Keratinocyte (primary cell): ENCODE results near the gene SLC7A14. TPM values are rescaled to one million over a fixed set of nuclear protein-coding genes. Genes with fewer than 3 reads are reported as not detected.

ENCODE experiments used
- DNase-seq: peaks from one replicate; pipeline ENCODE4 v3.0.0-alpha.2; 2011; ENCODE audit warnings: low read depth, missing footprints, low spot score
- FAIRE-seq: peaks from 2 replicates; lab custom pipeline; 2011; peaks lifted over from hg19 to GRCh38; lab: Jason Lieb, UNC
- H2AFZ ChIP-seq: 2 replicates; pipeline ENCODE4 v1.6.0; 2012; ENCODE audit warnings: low read length, control low read depth, inconsistent platforms; ENCODE audit not compliant: control insufficient read depth
- H3K27ac ChIP-seq: 2 replicates; pipeline ENCODE4 v1.5.1; 2011; ENCODE audit warnings: low read length; ENCODE audit not compliant: control insufficient read depth, insufficient read depth
- H3K27me3 ChIP-seq: 3 replicates; pipeline ENCODE4 v1.6.0; 2011; ENCODE audit warnings: low read length; ENCODE audit not compliant: control insufficient read depth, insufficient read depth; ENCODE audit errors: extremely low read depth
- H3K36me3 ChIP-seq, 2 experiments: 2 replicates in 1 of 2; 3 replicates in 1 of 2; pipeline ENCODE4 v1.5.1; 2011; ENCODE audit warnings: low read length in 2 of 2, mild to moderate bottlenecking in 1 of 2; ENCODE audit not compliant: control insufficient read depth in 2 of 2, insufficient read depth in 2 of 2; ENCODE audit errors: extremely low read depth in 1 of 2
- H3K4me1 ChIP-seq: 3 replicates; pipeline ENCODE4 v1.5.1; 2011; ENCODE audit warnings: low read length; ENCODE audit not compliant: control insufficient read depth, insufficient read depth; ENCODE audit errors: extremely low read depth
- H3K4me2 ChIP-seq: 3 replicates; pipeline ENCODE4 v1.6.0; 2011; ENCODE audit warnings: low read depth, low read length; ENCODE audit not compliant: control insufficient read depth, insufficient read depth; ENCODE audit errors: extremely low read depth
- H3K4me3 ChIP-seq, 3 experiments: fragments of 200-600 bp in 1 of 3; sonication (generic) in 1 of 3; 2 replicates in 2 of 3; 3 replicates in 1 of 3; pipeline ENCODE4 v1.5.1; 2011 to 2016; ENCODE audit warnings: low read length in 3 of 3, mild to moderate bottlenecking in 3 of 3, control low read depth in 2 of 3, inconsistent platforms in 1 of 3, low read depth in 1 of 3, mixed read lengths in 1 of 3, mixed run types in 1 of 3, moderate library complexity in 1 of 3; ENCODE audit not compliant: control insufficient read depth in 2 of 3, insufficient read depth in 2 of 3; ENCODE audit errors: extremely low read depth in 1 of 3
- H3K79me2 ChIP-seq: 2 replicates; pipeline ENCODE4 v1.6.0; 2012; ENCODE audit warnings: low read length; ENCODE audit not compliant: control insufficient read depth, insufficient read depth
- H3K9ac ChIP-seq: 3 replicates; pipeline ENCODE4 v1.6.0; 2011; ENCODE audit warnings: low read length; ENCODE audit not compliant: control insufficient read depth, insufficient read depth; ENCODE audit errors: extremely low read depth
- H3K9me1 ChIP-seq: 3 replicates; pipeline ENCODE4 v1.6.0; 2011; ENCODE audit warnings: low read length; ENCODE audit not compliant: control insufficient read depth, insufficient read depth; ENCODE audit errors: extremely low read depth
- H3K9me3 ChIP-seq: 2 replicates; pipeline ENCODE4 v1.5.1; 2012; ENCODE audit warnings: low read depth, low read length; ENCODE audit not compliant: control insufficient read depth
- H4K20me1 ChIP-seq: 3 replicates; pipeline ENCODE4 v1.6.0; 2011; ENCODE audit warnings: low read length; ENCODE audit not compliant: control insufficient read depth, insufficient read depth; ENCODE audit errors: extremely low read depth
- EZH2 ChIP-seq: IDR thresholded peaks from one replicate; pipeline ENCODE4 v1.6.1; 2012; ENCODE audit warnings: inconsistent platforms, mild to moderate bottlenecking, low read length, moderate library complexity
- dilution Hi-C: fragments of 300-500 bp; cut with MboI; formaldehyde crosslinking; loops from one replicate; pipeline ENCODE4 v1.7.0; 2020; ENCODE audit warnings: low sequenced_read_pairs; ENCODE audit not compliant: extremely low pct_ligation_motif_present
- polyA plus RNA-seq, 5 experiments: library from polyadenylated mRNA; depleted of rRNA in 3 of 5; stranded (reverse) in 3 of 5; stranded (forward) in 1 of 5; unstranded in 1 of 5; fragments of >200 nt; gene quantifications; 1 replicate in 1 of 5; 2 replicates in 3 of 5; 3 replicates in 1 of 5; pipeline versions ENCODE4 v1.2.1 to v1.2.3, GENCODE V29; 2011 to 2012; ENCODE audit warnings: missing spikeins in 2 of 5, low read depth in 1 of 5, low replicate concordance in 1 of 5
- TF ChIP-seq, protein P1 (sequence below), 3 experiments: IDR thresholded peaks in 1 of 3; conservative IDR thresholded peaks in 1 of 3; optimal IDR thresholded peaks in 1 of 3; 2 replicates in 2 of 3; 3 replicates in 1 of 3; pipeline versions ENCODE3 to v1.5.1; 2011; ENCODE audit warnings: low read length in 3 of 3, mild to moderate bottlenecking in 3 of 3, moderate library complexity in 2 of 3, control low read depth in 1 of 3, inconsistent platforms in 1 of 3; ENCODE audit not compliant: insufficient read depth in 2 of 3; ENCODE audit errors: extremely low read depth in 1 of 3

SLC7A14 gene
- polyA plus RNA-seq, 1 donor (not counting 4 experiments of a cell fraction or from before 2014, with no cell fraction given), result not detected

DNA sequence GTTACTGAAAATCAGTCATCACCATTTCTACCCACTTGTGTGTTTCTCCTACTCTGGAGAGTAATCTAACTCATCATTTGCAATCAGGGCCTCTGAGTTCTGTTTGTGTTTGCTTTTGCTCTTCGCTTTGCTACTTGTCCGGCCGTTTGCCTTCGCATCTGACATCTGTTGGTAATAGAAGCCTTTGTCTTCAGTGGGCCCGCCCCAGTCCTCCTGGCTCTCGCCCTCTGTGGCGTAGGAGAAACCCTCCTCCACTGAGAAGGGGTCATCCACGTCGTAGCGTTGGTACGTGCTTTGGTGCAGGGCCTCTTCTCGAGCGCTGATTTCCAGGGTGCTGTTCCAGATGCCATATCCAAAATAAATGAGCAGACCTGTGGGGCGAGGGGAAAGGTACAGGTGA, 118.9 kb downstream of the SLC7A14 start:
- DNase-seq (no peak), FAIRE-seq (no peak)
- Histone ChIP-seq H2AFZ (no peak overlapping the region), H3K27ac (no peak overlapping the region), H3K4me2 (no peak overlapping the region), H3K4me1 (no peaks in the 10 kb centered on the region), H3K27me3 (no peaks in the 10 kb centered on the region), H3K36me3 (no peaks in the 10 kb centered on the region), H3K4me3 (no peak overlapping the region), H4K20me1 (no peaks in the 10 kb centered on the region), H3K9me3 (no peaks in the 10 kb centered on the region), H3K9me1 (no peaks in the 10 kb centered on the region), H3K79me2 (no peaks in the 10 kb centered on the region), H3K9ac (no peak overlapping the region)
- dilution Hi-C loops, result no loop called here
- TF ChIP-seq, protein P1, sequence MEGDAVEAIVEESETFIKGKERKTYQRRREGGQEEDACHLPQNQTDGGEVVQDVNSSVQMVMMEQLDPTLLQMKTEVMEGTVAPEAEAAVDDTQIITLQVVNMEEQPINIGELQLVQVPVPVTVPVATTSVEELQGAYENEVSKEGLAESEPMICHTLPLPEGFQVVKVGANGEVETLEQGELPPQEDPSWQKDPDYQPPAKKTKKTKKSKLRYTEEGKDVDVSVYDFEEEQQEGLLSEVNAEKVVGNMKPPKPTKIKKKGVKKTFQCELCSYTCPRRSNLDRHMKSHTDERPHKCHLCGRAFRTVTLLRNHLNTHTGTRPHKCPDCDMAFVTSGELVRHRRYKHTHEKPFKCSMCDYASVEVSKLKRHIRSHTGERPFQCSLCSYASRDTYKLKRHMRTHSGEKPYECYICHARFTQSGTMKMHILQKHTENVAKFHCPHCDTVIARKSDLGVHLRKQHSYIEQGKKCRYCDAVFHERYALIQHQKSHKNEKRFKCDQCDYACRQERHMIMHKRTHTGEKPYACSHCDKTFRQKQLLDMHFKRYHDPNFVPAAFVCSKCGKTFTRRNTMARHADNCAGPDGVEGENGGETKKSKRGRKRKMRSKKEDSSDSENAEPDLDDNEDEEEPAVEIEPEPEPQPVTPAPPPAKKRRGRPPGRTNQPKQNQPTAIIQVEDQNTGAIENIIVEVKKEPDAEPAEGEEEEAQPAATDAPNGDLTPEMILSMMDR (optimal IDR thresholded peaks at IDR 0.05 in 1 of 3, IDR thresholded peaks at IDR 0.05 in 1 of 3, conservative IDR thresholded peaks at IDR 0.05 in 1 of 3; ENCODE audit: extremely low read depth in 1 of 3, insufficient read depth in 2 of 3, low read length in 3 of 3), result no peak
- TF ChIP-seq EZH2, result no peak

DNA sequence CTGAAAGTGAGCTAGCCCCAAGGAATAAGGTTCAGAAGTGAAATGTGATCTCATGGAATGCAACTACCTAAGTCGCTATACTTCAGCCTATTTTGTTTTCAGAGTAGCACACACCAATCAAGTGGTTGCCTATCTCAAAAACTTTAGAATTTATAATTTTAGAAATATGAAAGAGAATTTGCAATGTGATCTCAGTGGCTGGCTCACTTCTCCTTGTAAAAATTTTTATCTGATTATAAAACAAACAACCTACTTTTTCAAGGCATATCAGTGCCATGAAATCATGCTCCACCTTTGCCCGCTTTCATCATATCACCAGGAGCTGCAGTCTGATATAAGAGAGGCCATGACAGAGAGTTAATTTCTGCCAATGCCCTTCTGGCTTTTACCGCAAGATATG, 119.9 kb downstream of the SLC7A14 start:
- no peaks in the 10 kb centered on the region for H3K79me2 ChIP-seq
- H3K4me2 ChIP-seq, result no peak overlapping the region
- H3K4me3 ChIP-seq, result no peak overlapping the region
- H3K9ac ChIP-seq, result no peak overlapping the region
- FAIRE-seq (no peak), DNase-seq (no peak)
- no peak for TF ChIP-seq EZH2
- TF ChIP-seq, protein P1 (optimal IDR thresholded peaks at IDR 0.05 in 1 of 3, IDR thresholded peaks at IDR 0.05 in 1 of 3, conservative IDR thresholded peaks at IDR 0.05 in 1 of 3; ENCODE audit: extremely low read depth in 1 of 3, insufficient read depth in 2 of 3, low read length in 3 of 3), result no peak
- H3K9me1 ChIP-seq, result no peaks in the 10 kb centered on the region
- no peaks in the 10 kb centered on the region for H4K20me1 ChIP-seq
- H2AFZ ChIP-seq, result no peak overlapping the region
- no peaks in the 10 kb centered on the region for H3K36me3 ChIP-seq
- H3K27me3 ChIP-seq, result no peaks in the 10 kb centered on the region
- no peaks in the 10 kb centered on the region for H3K4me1 ChIP-seq
- dilution Hi-C loops, result no loop called here
- H3K9me3 ChIP-seq, result no peaks in the 10 kb centered on the region
- H3K27ac ChIP-seq, result no peak overlapping the region
